HUES6 (cell line): Measurements from ENCODE around the gene CARD19.
"Not testable (repeated sequence)": the region's sequence is repeated elsewhere in the genome, so short reads cannot be mapped to it uniquely, and the experiment has no call there.

Experiments
- H3K27ac ChIP-seq: 2 replicates; pipeline ENCODE4 v1.7.0; 2013; ENCODE audit warnings: low read depth, mild to moderate bottlenecking, low read length, inconsistent platforms
- H3K27me3 ChIP-seq: 2 replicates; pipeline ENCODE4 v1.6.1; 2013; ENCODE audit warnings: low read length; ENCODE audit not compliant: control insufficient read depth, insufficient read depth
- H3K36me3 ChIP-seq: 2 replicates; pipeline ENCODE4 v1.6.1; 2013; ENCODE audit warnings: low read length; ENCODE audit not compliant: control insufficient read depth, insufficient read depth
- H3K4me1 ChIP-seq: 2 replicates; pipeline ENCODE4 v1.6.1; 2013; ENCODE audit warnings: low read length; ENCODE audit not compliant: control insufficient read depth, insufficient read depth
- H3K4me3 ChIP-seq: 2 replicates; pipeline ENCODE4 v1.5.1; 2013; ENCODE audit warnings: low read depth, low read length
- H3K9ac ChIP-seq: one replicate; pipeline ENCODE4 v1.6.1; 2013; ENCODE audit warnings: mild to moderate bottlenecking, low read length
- H3K9me3 ChIP-seq: 2 replicates; pipeline ENCODE4 v1.6.1; 2013; ENCODE audit warnings: low read depth, low read length; ENCODE audit not compliant: control insufficient read depth, insufficient read depth

CARD19 gene

GRCh38 chr9:93111001-93111370 lies 15.0 kb downstream of the CARD19 start:
- Histone ChIP-seq H3K4me3 (no peak overlapping the region), H3K9ac (no peak overlapping the region), H3K27ac (no peak overlapping the region), H3K9me3 (no peaks in the 10 kb centered on the region), H3K4me1 (peaks cover 14% of the 10 kb centered on the region), H3K36me3 (no peaks in the 10 kb centered on the region), H3K27me3 (no peaks in the 10 kb centered on the region)

GRCh38 chr9:93111371-93112115 lies 15.5 kb downstream of the CARD19 start:
- peaks cover 19% of the 10 kb centered on the region for H3K4me1 ChIP-seq
- H3K27me3 ChIP-seq, result no peaks in the 10 kb centered on the region
- H3K36me3 ChIP-seq, result no peaks in the 10 kb centered on the region
- no peak overlapping the region for H3K4me3 ChIP-seq
- no peak overlapping the region for H3K27ac ChIP-seq
- H3K9ac ChIP-seq, result no peak overlapping the region
- H3K9me3 ChIP-seq, result no peaks in the 10 kb centered on the region

- H3K9me3 ChIP-seq, result no peaks in the 10 kb centered on the region
- H3K4me1 ChIP-seq, result peaks cover 22% of the 10 kb centered on the region
- no peak overlapping the region for H3K27ac ChIP-seq
- no peaks in the 10 kb centered on the region for H3K27me3 ChIP-seq
- H3K9ac ChIP-seq, result no peak overlapping the region
- H3K4me3 ChIP-seq, result no peak overlapping the region
- H3K36me3 ChIP-seq, result no peaks in the 10 kb centered on the region
These were observed 16.3 kb downstream of the CARD19 start for GRCh38 chr9:93112116-93112863.

GRCh38 chr9:93112864-93113389 lies 16.9 kb downstream of the CARD19 start:
- peaks cover 22% of the 10 kb centered on the region for H3K4me1 ChIP-seq
- no peaks in the 10 kb centered on the region for H3K9me3 ChIP-seq
- H3K9ac ChIP-seq, result no peak overlapping the region
- no peaks in the 10 kb centered on the region for H3K27me3 ChIP-seq
- H3K27ac ChIP-seq, result no peak overlapping the region
- H3K4me3 ChIP-seq, result no peak overlapping the region
- H3K36me3 ChIP-seq, result no peaks in the 10 kb centered on the region

GRCh38 chr9:93114169-93114983 lies 18.4 kb downstream of the CARD19 start:
- no peak overlapping the region for H3K4me3 ChIP-seq
- H3K9me3 ChIP-seq, result no peaks in the 10 kb centered on the region
- no peaks in the 10 kb centered on the region for H3K36me3 ChIP-seq
- peaks cover 22% of the 10 kb centered on the region for H3K4me1 ChIP-seq
- H3K9ac ChIP-seq, result no peak overlapping the region
- H3K27me3 ChIP-seq, result no peaks in the 10 kb centered on the region
- H3K27ac ChIP-seq, result no peak overlapping the region

- Histone ChIP-seq H3K27ac (no peak overlapping the region), H3K36me3 (no peaks in the 10 kb centered on the region), H3K27me3 (no peaks in the 10 kb centered on the region), H3K9me3 (no peaks in the 10 kb centered on the region), H3K4me1 (peaks cover 23% of the 10 kb centered on the region), H3K9ac (no peak overlapping the region), H3K4me3 (no peak overlapping the region)
These were observed 18.9 kb downstream of the CARD19 start for GRCh38 chr9:93114984-93115335.

- H3K9ac ChIP-seq, result no peak overlapping the region
- no peak overlapping the region for H3K4me3 ChIP-seq
- no peaks in the 10 kb centered on the region for H3K36me3 ChIP-seq
- H3K27me3 ChIP-seq, result no peaks in the 10 kb centered on the region
- no peaks in the 10 kb centered on the region for H3K9me3 ChIP-seq
- H3K27ac ChIP-seq, result no peak overlapping the region
- H3K4me1 ChIP-seq, result peaks cover 26% of the 10 kb centered on the region
These were observed 19.6 kb downstream of the CARD19 start for GRCh38 chr9:93115486-93116071.

- Histone ChIP-seq H3K9ac (no peak overlapping the region), H3K4me1 (peaks cover 26% of the 10 kb centered on the region), H3K4me3 (no peak overlapping the region), H3K27ac (no peak overlapping the region), H3K9me3 (no peaks in the 10 kb centered on the region), H3K27me3 (no peaks in the 10 kb centered on the region), H3K36me3 (peaks cover 4% of the 10 kb centered on the region; the same call in 1 of the 2 replicates)
These were observed 20.3 kb downstream of the CARD19 start for GRCh38 chr9:93116072-93116961.

GRCh38 chr9:93117521-93117920 lies 21.5 kb downstream of the CARD19 start:
- H3K9me3 ChIP-seq, H3K36me3 ChIP-seq, H3K9ac ChIP-seq, H3K27me3 ChIP-seq, H3K27ac ChIP-seq, H3K4me3 ChIP-seq: not testable (repeated sequence)
- H3K4me1 ChIP-seq, result peaks cover 26% of the 10 kb centered on the region
